K562 (cell line): ENCODE data around the gene MAP3K2. TPM values are rescaled to one million over a fixed set of nuclear protein-coding genes. Genes with fewer than 3 reads are reported as not detected.
A peak's percentile ranks its signal among the peaks of the same experiment; 100 is the strongest.

ENCODE experiments used
- AFF1 ChIP-seq, 2 experiments: fragments of 450-650 bp; IDR thresholded peaks; 2 replicates each; pipeline ENCODE4 v1.6.1; 2018; ENCODE audit warnings: mild to moderate bottlenecking in 2 of 2, low read depth in 1 of 2; ENCODE audit not compliant: partially characterized antibody in 2 of 2
- ARID1B ChIP-seq: fragments of 450-650 bp; IDR thresholded peaks from 2 replicates; pipeline ENCODE4 v1.6.1; 2016; ENCODE audit warnings: antibody characterized with exemption, mild to moderate bottlenecking, inconsistent platforms
- E2F1 ChIP-seq: sonication (generic); formaldehyde crosslinking; IDR thresholded peaks from 2 replicates; pipeline ENCODE4 v1.8.1; 2023; ENCODE audit warnings: mild to moderate bottlenecking, missing genetic modification reagents, moderate library complexity
- EP400 ChIP-seq: fragments of 450-650 bp; IDR thresholded peaks from 2 replicates; pipeline ENCODE4 v1.6.1; 2017; ENCODE audit warnings: antibody characterized with exemption, mild to moderate bottlenecking, moderate library complexity
- ETS2 ChIP-seq: IDR thresholded peaks from 2 replicates; pipeline ENCODE4 v1.6.1; 2016; ENCODE audit warnings: borderline replicate concordance, missing genetic modification characterization, mild to moderate bottlenecking, moderate library complexity, missing compliant biosample characterization; ENCODE audit not compliant: poor library complexity, severe bottlenecking
- HINFP ChIP-seq: fragments of 450-650 bp; conservative IDR thresholded peaks from 2 replicates; pipeline ENCODE4 v1.6.1; 2016; ENCODE audit warnings: missing genetic modification characterization, low read depth, mild to moderate bottlenecking, control low read depth, missing compliant biosample characterization
- KDM1A ChIP-seq, 2 experiments: fragments of 450-650 bp; IDR thresholded peaks; 2 replicates each; pipeline ENCODE4 v1.6.1; 2016; ENCODE audit warnings: mild to moderate bottlenecking in 2 of 2
- KLF13 ChIP-seq: fragments of 450-650 bp; IDR thresholded peaks from 2 replicates; pipeline ENCODE4 v1.6.1; 2016; ENCODE audit warnings: missing genetic modification characterization, low read depth, mild to moderate bottlenecking, missing compliant biosample characterization, moderate library complexity, borderline replicate concordance
- LCOR ChIP-seq: sonication (generic); formaldehyde crosslinking; IDR thresholded peaks from 2 replicates; pipeline ENCODE4 v1.8.0; 2022; ENCODE audit warnings: mild to moderate bottlenecking, missing genetic modification reagents
- MAFF ChIP-seq: IDR thresholded peaks from 2 replicates; pipeline ENCODE4 v1.6.1; 2012; ENCODE audit warnings: low read length, improper control_type of control experiment
- MCM7 ChIP-seq, 2 experiments: fragments of 450-650 bp; IDR thresholded peaks; 2 replicates each; pipeline ENCODE4 v1.6.1; 2016 to 2018
- MLLT1 ChIP-seq, 2 experiments: fragments of 450-650 bp; IDR thresholded peaks; 2 replicates each; pipeline ENCODE4 v1.6.1; 2016
- NFE2 ChIP-seq: IDR thresholded peaks from 2 replicates; pipeline ENCODE4 v1.6.1; 2014; ENCODE audit warnings: antibody characterized with exemption, low read depth
- PKNOX1 ChIP-seq: fragments of 450-650 bp; IDR thresholded peaks from 2 replicates; pipeline ENCODE4 v1.6.1; 2016
- SMAD3 ChIP-seq: fragments of 450-650 bp; formaldehyde crosslinking; conservative IDR thresholded peaks from 2 replicates; pipeline ENCODE4 v1.4.0; 2020; ENCODE audit warnings: mild to moderate bottlenecking
- TCF3 ChIP-seq: sonication (generic); formaldehyde crosslinking; IDR thresholded peaks from 2 replicates; pipeline ENCODE4 v1.4.0; 2020; ENCODE audit warnings: mild to moderate bottlenecking, missing genetic modification reagents
- ZBED1 ChIP-seq: IDR thresholded peaks from 2 replicates; pipeline ENCODE4 v1.6.1; 2014
- polyA plus RNA-seq, 8 experiments: library from polyadenylated mRNA; depleted of rRNA in 4 of 8; stranded (reverse) in 5 of 8; unstranded in 3 of 8; fragments of >200 nt; fragmentation: Nextera tagmentation in 2 of 8; fragmentation: Illumina TruSeq in 1 of 8; extraction: Ambion mirVana in 2 of 8; extraction: Trizol in 1 of 8; gene quantifications; 2 replicates each; pipeline versions ENCODE4 v1.2.1 to v1.2.3, GENCODE V29; 2011 to 2014; ENCODE audit warnings: inconsistent platforms in 1 of 8, missing spikeins in 1 of 8
- total RNA-seq, 7 experiments: library from RNA; depleted of rRNA in 6 of 7; stranded (reverse); fragments of >200 nt in 6 of 7; fragmentation: Illumina TruSeq in 2 of 7; extraction: Trizol in 2 of 7; gene quantifications; 2 replicates each; pipeline versions ENCODE4 v1.2.1 to v1.2.3, GENCODE V29; 2011 to 2021; ENCODE audit warnings: low replicate concordance in 1 of 7

The MAP3K2 gene
- total and polyA plus RNA-seq, 9 of the 15 experiments (the other 6 are each of a cell fraction or from before 2014, with no cell fraction given), result 1.2 to 14.2 (median 5.7) TPM

GRCh38 chr2:127392828-127393578 lies 5.2 kb upstream of the MAP3K2 start (continued):
- TF ChIP-seq MLLT1 (IDR thresholded peaks at IDR 0.05) (no peak), NFE2 (peak; percentile 94), SMAD3 (CRISPR knock-in tag) (no peak), KLF13 (tag) (no peak), MAFF (peak; percentile 79), KDM1A (IDR thresholded peaks at IDR 0.05) (peak in 1 of 2 experiments; percentile 19; a peak in 1 of 4 replicates), LCOR (no peak), ZBED1 (no peak), HINFP (tag) (no peak), PKNOX1 (peak; percentile 92), AFF1 (IDR thresholded peaks at IDR 0.05; ENCODE audit: low read depth in 1 of 2, partially characterized antibody in 2 of 2) (no peak), ARID1B (peak; percentile 56), EP400 (peak; percentile 5), MCM7 (IDR thresholded peaks at IDR 0.05) (no peak), TCF3 (CRISPR knock-in tag) (peak; percentile 15; the same call in 1 of the 2 replicates), E2F1 (CRISPR knock-in tag) (no peak), ETS2 (no peak)
